Lower leg skin (tissue), 4 donors: Measurements from ENCODE around the gene HAUS3. TPM values are rescaled to one million over a fixed set of nuclear protein-coding genes. Genes with fewer than 3 reads are reported as not detected.

Experiments used
- DNase-seq, 2 donors: peaks; one replicate each; pipeline ENCODE4 v3.0.0-alpha.2; 2019; ENCODE audit warnings: low spot score in 2 of 2
- H3K4me3 ChIP-seq: fragments of 200-600 bp; sonication (generic); 2 replicates; pipeline ENCODE4 v1.5.1; 2017; ENCODE audit warnings: mild to moderate bottlenecking, low read depth; ENCODE audit not compliant: poor library complexity, severe bottlenecking
- POLR2A ChIP-seq, 2 donors: fragments of 450-650 bp; IDR thresholded peaks; one replicate each; pipeline ENCODE4 v1.6.1; 2016 to 2017; ENCODE audit warnings: antibody characterized with exemption in 2 of 2, mild to moderate bottlenecking in 1 of 2, moderate library complexity in 1 of 2
- WGBS, 2 donors: methylation state at CpG; one replicate each; pipeline ENCODE4 v1.1.5; 2018; 5-methylcytosine and 5-hydroxymethylcytosine counted together
- intact Hi-C: fragments of 100-400 bp; cut with DNase I; formaldehyde crosslinking; loops from one replicate; pipeline ENCODE4 v1.15.0; 2023; ENCODE audit warnings: low total_unique reads
- total RNA-seq, 4 donors: library from RNA; depleted of rRNA; stranded (reverse); fragments of >200 nt; gene quantifications; one replicate each; pipeline ENCODE4 v1.1.0, GENCODE V29; 2016
- TF ChIP-seq, protein P1 (sequence below), 3 donors: fragments of 450-650 bp; IDR thresholded peaks; one replicate each; pipeline ENCODE4 v1.5.1; 2016; ENCODE audit warnings: antibody characterized with exemption in 3 of 3, mild to moderate bottlenecking in 3 of 3, moderate library complexity in 2 of 3

HAUS3 gene
- total RNA-seq, 4 donors from 2014 or later: 6.8 to 15.3 (median 12.4) TPM

DNA sequence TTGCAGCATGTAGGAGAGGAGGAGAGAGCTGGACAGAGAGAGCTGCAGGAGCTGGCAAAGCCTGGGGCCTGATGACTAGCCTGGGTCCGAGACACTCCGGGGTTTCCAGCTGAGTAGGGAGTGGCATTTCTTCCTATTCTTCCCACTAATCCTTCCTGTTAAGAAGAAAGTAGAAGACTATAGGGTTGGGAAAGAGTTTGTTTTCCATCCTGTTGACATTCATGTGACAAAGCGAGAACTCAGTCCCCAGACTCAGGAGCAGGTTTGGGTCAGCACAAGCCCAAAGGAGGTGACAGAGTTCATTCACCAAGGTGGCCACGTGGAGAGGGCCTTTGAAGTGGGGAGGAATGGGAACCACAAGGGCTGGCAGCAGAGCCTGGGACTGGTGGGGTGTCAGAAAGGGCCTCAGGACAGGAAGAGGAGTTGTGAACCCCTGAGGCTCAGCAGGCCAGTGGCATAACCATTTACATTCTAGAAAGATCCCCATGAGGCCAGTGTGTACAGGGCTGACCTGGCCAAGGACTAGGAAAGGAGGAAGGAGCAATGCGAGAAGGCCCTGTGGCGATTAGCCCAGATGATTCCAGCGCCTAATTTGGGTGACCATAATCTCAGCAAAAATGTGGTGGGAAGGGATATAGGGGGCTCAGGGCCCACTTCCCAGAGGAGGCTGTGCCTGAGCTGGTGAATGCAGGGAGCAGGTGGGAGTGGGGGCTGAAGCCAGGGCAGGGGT lies 3.3 kb upstream of the HAUS3 start:
- peak in 1 of 2 donors; percentile 84 for DNase-seq
- no peak for TF ChIP-seq POLR2A (IDR thresholded peaks at IDR 0.05)
- TF ChIP-seq, protein P1, sequence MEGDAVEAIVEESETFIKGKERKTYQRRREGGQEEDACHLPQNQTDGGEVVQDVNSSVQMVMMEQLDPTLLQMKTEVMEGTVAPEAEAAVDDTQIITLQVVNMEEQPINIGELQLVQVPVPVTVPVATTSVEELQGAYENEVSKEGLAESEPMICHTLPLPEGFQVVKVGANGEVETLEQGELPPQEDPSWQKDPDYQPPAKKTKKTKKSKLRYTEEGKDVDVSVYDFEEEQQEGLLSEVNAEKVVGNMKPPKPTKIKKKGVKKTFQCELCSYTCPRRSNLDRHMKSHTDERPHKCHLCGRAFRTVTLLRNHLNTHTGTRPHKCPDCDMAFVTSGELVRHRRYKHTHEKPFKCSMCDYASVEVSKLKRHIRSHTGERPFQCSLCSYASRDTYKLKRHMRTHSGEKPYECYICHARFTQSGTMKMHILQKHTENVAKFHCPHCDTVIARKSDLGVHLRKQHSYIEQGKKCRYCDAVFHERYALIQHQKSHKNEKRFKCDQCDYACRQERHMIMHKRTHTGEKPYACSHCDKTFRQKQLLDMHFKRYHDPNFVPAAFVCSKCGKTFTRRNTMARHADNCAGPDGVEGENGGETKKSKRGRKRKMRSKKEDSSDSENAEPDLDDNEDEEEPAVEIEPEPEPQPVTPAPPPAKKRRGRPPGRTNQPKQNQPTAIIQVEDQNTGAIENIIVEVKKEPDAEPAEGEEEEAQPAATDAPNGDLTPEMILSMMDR (IDR thresholded peaks at IDR 0.05): no peak
- no peak overlapping the region for H3K4me3 ChIP-seq
- 57 to 59% methylated on average over 7 of the region's 7 CpGs for WGBS, 2 donors
- intact Hi-C loops: no loop called here

DNA sequence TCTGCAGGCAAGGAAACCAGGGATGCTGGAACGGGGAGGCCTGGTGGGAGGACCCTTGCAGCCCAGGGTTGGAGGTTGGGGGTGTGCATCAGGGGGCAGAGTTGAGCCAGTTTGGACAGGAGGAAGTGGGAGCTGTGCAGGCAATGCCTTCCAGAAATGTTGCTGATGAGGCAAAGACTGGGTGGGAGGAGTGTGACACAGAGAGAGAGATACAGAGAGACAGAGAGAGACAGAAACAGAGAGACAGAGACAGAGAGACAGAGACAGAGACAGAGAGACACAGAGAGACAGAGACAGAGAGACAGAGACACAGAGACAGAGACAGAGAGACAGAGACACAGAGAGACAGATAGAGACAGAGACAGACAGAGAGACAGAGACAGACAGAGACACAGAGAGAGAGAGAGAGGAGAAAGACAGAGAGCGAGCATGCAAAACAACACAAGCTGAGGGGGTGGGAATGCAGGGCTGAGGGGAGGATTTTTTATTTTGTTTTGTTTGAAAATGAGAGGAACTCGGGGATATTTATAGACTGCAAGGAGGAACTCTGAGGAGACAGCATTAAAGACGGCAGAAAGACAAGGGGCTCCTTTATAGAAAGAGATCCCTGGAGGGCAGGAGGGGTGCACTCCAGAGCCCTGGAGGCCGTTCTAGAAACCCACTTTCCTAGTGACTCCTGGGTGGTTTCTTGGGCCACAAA lies 1.9 kb upstream of the HAUS3 start:
- DNase-seq: peak in 1 of 2 donors; percentile 87
- WGBS, 2 donors: 33 to 41% methylated on average over 5 of the region's 5 CpGs
- intact Hi-C loops: no loop called here
- TF ChIP-seq, protein P1 (IDR thresholded peaks at IDR 0.05): no peak
- no peak for TF ChIP-seq POLR2A (IDR thresholded peaks at IDR 0.05)
- no peak overlapping the region for H3K4me3 ChIP-seq

DNA sequence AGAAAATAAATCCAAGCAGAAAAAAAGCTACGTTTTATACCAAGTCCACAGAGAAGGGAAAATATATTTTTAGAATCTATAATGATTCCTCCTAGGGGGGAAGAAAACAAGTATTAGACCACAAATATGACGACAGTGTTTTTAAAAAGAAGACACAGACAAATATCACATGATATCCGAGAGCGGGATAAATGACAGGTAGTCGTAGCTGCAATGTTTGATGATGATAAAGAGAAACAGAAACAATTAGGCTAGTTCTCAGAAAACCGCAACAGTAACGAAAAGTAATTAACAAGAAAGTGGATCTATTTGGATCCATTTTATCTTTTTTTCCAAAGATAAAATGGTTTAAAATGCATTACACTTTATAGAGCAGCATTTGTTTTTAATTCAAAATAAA lies 918 bp downstream of the HAUS3 start:
- no peak for DNase-seq
- 3 to 4% methylated on average over 7 of the region's 7 CpGs for WGBS, 2 donors
- peak overlapping the region; percentile 98 for H3K4me3 ChIP-seq
- no peak for TF ChIP-seq POLR2A (IDR thresholded peaks at IDR 0.05)
- intact Hi-C loops: no loop called here

DNA sequence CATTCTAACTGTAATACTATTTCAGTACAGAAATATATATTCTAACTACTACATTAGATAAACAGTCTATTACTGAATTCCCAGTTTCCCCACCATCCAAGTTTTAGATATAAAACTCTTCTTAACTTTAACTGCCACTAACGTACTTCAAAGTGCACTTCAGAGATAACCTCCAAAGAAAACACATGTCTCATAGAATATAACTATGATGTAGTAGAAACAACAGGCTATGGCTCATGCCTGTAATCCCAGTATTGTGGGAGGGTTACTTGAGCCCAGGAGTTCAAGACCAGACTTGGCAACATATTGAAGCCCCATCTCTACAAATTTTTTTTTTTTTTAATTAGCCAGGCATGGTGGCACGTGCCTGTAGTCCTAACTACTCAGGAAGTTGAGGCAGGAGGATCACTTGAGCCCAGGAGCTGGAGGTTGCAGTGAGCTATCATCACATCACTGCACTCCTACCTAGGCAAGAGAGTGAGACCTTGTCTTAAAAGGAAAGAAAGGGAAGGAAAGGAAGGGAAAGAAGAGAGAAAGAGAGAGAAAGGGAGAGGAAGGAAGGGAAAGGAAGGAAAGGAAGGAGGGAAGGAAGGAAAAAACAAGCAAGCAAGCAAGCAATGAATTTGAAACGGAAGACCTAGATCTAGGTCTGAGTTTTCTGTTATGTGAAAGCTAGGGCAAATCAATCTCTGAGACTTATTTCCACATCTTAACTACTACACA lies 4.8 kb downstream of the HAUS3 start:
- intact Hi-C loops: no loop called here
- H3K4me3 ChIP-seq: no peak overlapping the region
- DNase-seq: no peak
- WGBS, 2 donors: 39 to 61% methylated on average over 3 of the region's 3 CpGs
- no peak for TF ChIP-seq POLR2A (IDR thresholded peaks at IDR 0.05)
- TF ChIP-seq, protein P1 (IDR thresholded peaks at IDR 0.05): no peak

DNA sequence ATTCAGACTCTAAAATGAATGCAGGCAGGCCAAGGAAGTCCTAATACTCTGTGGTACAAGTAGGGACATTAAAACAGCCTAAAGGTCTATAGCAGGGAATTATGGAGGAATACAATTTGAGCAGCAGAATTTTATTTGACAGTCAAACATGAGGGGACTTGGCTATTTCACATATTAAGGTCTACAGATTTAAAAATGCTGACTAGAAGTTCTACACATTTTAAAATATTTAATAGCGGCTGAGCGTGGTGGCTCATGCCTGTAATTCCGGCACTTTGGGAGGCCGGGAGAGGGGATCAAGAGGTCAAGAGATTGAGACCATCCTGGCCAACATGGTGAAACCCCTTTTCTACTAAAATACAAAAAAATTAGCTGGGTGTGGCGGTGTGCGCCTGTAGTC lies 10.8 kb downstream of the HAUS3 start:
- intact Hi-C loops: no loop called here
- 94 to 99% methylated on average over 6 of the region's 6 CpGs for WGBS, 2 donors

More for the DNA sequence above, 10.8 kb downstream of the HAUS3 start:
- H3K4me3 ChIP-seq: no peak overlapping the region
- TF ChIP-seq, protein P1 (IDR thresholded peaks at IDR 0.05): no peak
- TF ChIP-seq POLR2A (IDR thresholded peaks at IDR 0.05): no peak
- no peak for DNase-seq
